Measurements from ENCODE around the gene RFXAP. TPM values are rescaled to one million over a fixed set of nuclear protein-coding genes. Genes with fewer than 3 reads are reported as not detected.

Gene RFXAP
- total RNA-seq, 4 donors from 2014 or later = 1.0 to 3.7 (median 2.2) TPM

- intact Hi-C loops (cut with DNase I; ENCODE audit: low total_unique reads) = no loop called here
- no peak for DNase-seq (ENCODE audit: low spot score in 2 of 2)
- no peak overlapping the region for H3K4me3 ChIP-seq (ENCODE audit: low read depth, poor library complexity, severe bottlenecking)
- 80 to 84% methylated on average over 5 of the region's 5 CpGs for WGBS, 2 donors
- TF ChIP-seq POLR2A (IDR thresholded peaks at IDR 0.05) (no peak), CTCF (IDR thresholded peaks at IDR 0.05) (no peak)
Measured at GRCh38 chr13:36841391-36841790, 22.4 kb downstream of the RFXAP start.

GRCh38 chr13:36847606-36848005 is 28.6 kb downstream of the RFXAP start:
- TF ChIP-seq CTCF (IDR thresholded peaks at IDR 0.05) (no peak), POLR2A (IDR thresholded peaks at IDR 0.05) (no peak)
- H3K4me3 ChIP-seq (ENCODE audit: low read depth, poor library complexity, severe bottlenecking) = no peak overlapping the region
- no peak for DNase-seq (ENCODE audit: low spot score in 2 of 2)
- WGBS, 2 donors = 55 to 61% methylated on average over 9 of the region's 9 CpGs
- intact Hi-C loops (cut with DNase I; ENCODE audit: low total_unique reads) = no loop called here

GRCh38 chr13:36848199-36848982 is 29.4 kb downstream of the RFXAP start:
- WGBS, 2 donors = 67 to 70% methylated on average over 6 of the region's 6 CpGs
- no peak overlapping the region for H3K4me3 ChIP-seq (ENCODE audit: low read depth, poor library complexity, severe bottlenecking)
- no peak for TF ChIP-seq CTCF (IDR thresholded peaks at IDR 0.05)
- TF ChIP-seq POLR2A (IDR thresholded peaks at IDR 0.05) = no peak
- DNase-seq (ENCODE audit: low spot score in 2 of 2) = no peak
- intact Hi-C loops (cut with DNase I; ENCODE audit: low total_unique reads) = no loop called here

GRCh38 chr13:36850790-36851438 is 31.9 kb downstream of the RFXAP start:
- TF ChIP-seq POLR2A (IDR thresholded peaks at IDR 0.05) = no peak
- no peak for TF ChIP-seq CTCF (IDR thresholded peaks at IDR 0.05)
- WGBS, 2 donors = 91 to 93% methylated on average over 13 of the region's 13 CpGs
- no peak for DNase-seq (ENCODE audit: low spot score in 2 of 2)
- H3K4me3 ChIP-seq (ENCODE audit: low read depth, poor library complexity, severe bottlenecking) = no peak overlapping the region
- intact Hi-C loops (cut with DNase I; ENCODE audit: low total_unique reads) = no loop called here

- no peak for TF ChIP-seq POLR2A (IDR thresholded peaks at IDR 0.05)
- TF ChIP-seq CTCF (IDR thresholded peaks at IDR 0.05) = no peak
- no peak for DNase-seq (ENCODE audit: low spot score in 2 of 2)
- no peak overlapping the region for H3K4me3 ChIP-seq (ENCODE audit: low read depth, poor library complexity, severe bottlenecking)
- intact Hi-C loops (cut with DNase I; ENCODE audit: low total_unique reads) = no loop called here
Measured at GRCh38 chr13:36857253-36857652, 38.2 kb downstream of the RFXAP start.

All from lower leg skin (tissue), 4 donors.